Activated T-cell treated with anti-CD3 and anti-CD28 coated beads for 1 hour (primary cell): ENCODE results near the gene THEM5.
"Not testable (repeated sequence)": the region's sequence is repeated elsewhere in the genome, so short reads cannot be mapped to it uniquely, and the experiment has no call there.

Experiments
- DNase-seq: peaks from one replicate; pipeline ENCODE4 v3.0.0-alpha.2; 2020; ENCODE audit warnings: low read depth

Gene THEM5, protein sequence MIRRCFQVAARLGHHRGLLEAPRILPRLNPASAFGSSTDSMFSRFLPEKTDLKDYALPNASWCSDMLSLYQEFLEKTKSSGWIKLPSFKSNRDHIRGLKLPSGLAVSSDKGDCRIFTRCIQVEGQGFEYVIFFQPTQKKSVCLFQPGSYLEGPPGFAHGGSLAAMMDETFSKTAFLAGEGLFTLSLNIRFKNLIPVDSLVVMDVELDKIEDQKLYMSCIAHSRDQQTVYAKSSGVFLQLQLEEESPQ

DNA sequence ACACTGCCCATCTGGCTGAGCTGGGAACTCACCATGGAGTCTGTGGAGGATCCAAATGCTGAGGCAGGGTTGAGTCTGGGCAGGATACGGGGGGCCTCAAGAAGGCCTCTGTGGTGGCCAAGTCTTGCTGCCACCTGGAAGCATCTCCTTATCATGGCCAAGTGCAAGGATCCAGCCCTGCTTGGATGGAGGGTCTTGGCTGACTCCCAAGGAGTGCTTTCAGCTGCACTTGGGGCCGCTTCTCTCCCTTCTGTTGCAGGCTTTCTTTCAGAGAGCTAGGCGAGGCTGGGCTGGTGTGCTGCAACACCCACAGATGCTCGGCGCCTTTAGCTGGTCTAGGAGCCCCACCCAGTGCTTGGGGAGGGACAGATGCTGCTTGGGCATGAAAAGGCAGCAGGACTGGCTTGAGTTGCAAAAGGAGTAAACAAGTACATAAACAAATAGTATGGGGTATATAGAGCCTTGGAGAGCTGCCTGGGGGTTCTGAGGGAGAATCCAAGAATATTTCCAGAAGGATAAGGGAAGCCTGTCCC, at the start of gene THEM5:
Gene THEM5 (minus strand): TSS at position 302 of the 533 bp plus-strand sequence. CDS start 147 bp downstream, at position 155.
- no peak for DNase-seq

DNA sequence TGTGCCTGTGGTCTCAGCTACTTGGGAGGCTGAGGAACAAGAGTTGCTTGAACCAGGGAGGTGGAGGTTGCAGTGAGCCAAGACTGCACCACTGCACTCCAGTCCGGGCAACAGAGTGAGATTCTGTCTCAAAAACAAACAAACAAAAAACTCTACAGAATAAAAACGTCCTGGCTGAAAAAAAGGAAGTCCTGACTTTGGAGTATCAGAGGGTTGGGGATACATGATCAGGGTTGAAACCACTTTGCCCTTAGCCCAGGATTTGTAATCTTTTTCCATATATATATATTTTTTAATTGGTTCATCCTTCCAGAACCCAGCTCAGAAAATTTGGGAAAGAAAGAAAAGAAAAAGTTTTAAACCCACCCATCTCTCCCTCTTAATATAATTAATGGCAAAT, 49.3 kb upstream of the THEM5 start:
- DNase-seq = no peak

DNA sequence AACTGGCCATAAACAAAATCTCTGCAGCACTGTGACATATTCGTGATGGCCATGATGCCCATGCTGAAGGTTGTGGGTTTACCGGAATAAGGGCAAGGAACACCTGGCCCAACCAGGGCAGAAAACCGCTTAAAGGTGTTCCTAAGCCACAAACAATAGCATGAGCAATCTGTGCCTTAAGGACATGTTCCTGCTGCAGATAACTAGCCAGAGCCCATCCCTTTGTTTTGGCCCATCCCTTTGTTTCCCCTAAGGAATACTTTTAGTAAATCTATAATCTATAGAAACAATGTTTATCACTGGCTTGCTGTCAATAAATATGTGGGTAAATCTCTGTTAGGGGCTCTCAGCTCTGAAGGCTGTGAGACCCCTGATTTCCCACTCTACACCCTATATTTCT, 47.3 kb upstream of the THEM5 start:
- DNase-seq = not testable (repeated sequence)

DNA sequence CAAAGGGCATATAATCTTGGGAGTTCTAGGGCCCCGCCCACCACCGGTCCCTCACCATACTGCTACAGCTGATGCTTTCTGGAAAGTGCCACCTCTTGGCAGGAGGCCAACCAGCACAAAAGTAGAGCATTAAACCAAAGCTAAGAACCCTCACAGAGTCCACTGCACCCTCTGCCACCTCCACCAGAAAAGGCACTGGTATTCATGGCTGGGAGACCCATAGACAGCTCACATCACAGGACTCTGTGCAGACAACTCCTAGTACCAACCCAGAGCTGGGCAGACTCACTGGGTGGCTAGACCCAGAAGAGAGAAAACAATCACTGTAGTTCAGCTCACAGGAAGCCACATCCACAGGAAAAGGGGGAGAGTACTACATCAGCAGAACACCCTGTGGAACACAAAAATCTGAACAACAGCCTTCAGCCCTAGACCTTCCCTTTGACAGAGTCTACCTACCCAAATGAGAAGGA, 45.0 kb upstream of the THEM5 start:
- DNase-seq = peak; percentile 46

DNA sequence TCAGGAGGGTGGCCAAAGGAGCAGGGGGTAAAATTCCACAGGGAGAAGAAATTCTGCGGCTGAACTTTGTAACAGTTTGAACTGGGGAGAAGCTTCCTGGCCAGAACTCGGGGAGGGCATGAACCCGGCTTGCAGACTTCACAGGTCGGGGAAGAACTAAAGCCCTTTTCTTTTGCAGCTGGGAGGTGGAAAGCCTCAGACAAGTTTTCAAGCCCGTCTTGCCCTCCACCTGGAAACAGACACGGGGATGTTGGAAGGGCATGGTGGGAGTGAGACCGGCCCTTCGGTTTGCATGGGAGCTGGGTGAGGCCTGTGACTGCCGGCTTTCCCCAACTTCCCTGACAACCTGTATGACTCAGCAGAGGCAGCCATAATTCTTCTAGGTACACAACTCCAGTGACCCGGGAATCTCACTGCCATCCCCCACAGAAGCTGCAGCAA, 44.5 kb upstream of the THEM5 start:
- DNase-seq = no peak

DNA sequence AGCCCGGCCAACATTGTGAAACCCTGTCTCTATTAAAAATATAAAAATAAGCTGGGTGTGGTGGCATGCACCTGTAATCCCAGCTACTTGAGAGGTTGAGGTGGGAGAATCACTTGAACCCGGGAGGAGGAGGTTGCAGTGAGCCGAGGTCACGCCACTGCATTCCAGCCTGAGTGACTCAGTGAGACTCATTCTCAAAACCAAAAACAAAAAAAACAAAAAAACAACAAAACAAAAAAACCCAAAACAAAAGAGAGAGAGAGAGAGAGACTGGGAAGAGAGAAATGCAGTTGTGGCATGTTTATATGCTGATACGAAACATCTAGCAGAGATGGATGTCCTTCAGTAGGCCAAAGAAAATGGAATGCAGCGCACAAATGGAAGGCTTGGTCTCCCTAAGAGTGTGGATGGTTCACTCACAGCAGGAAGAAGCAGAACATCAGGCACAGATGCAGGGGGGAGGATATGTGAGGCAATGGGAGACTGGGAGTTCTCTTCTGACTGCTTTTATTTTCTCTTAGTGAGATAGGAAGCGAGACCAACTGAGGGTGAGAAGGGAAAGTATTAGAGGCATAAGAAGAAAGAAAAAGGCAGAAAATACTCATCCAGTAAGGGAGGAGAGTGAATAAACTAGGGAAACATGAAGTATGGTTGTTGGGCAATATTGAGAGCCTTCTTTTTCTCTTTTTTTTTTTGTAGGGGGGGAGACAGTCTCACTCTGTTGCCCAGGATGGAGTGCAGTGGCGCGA, 39.8 kb upstream of the THEM5 start:
- no peak for DNase-seq

DNA sequence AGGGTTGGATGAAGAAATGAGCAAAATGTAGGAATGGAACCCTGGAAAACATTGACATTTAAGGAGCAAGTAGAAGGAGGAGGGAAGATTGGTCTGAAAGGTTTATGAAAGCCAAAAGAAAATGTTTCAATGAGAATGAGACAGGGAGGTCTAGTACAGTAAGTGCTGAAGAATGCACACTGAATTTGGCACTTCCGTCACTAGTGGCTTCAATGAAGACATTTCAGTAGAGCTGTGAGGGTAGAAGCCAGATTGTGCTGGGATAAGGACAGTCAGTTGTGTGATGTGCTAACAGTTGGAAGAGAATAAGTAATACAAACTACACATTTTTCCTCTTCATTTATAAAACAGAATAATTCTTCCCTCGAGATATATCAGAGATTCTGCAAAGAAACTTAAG, 38.7 kb upstream of the THEM5 start:
- DNase-seq = no peak

DNA sequence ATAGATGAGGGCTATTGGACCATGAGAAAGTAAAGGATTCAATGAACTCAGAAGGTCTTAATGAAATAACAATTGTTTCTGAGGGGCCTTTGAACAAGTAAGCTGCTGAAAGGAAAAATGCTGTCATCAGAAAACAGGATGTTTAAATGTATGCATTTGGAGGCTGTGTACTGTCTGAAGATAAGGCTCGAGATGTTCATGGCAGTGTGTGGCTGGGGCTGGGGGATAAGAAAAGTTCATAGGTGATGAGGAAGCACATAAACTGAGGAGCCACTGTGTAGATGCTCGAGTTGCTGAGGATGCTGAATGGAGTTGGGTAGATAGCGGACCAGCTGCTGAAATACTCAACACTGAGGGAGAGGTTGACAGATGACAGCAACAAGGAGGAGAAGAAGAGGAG, 38.0 kb upstream of the THEM5 start:
- no peak for DNase-seq

DNA sequence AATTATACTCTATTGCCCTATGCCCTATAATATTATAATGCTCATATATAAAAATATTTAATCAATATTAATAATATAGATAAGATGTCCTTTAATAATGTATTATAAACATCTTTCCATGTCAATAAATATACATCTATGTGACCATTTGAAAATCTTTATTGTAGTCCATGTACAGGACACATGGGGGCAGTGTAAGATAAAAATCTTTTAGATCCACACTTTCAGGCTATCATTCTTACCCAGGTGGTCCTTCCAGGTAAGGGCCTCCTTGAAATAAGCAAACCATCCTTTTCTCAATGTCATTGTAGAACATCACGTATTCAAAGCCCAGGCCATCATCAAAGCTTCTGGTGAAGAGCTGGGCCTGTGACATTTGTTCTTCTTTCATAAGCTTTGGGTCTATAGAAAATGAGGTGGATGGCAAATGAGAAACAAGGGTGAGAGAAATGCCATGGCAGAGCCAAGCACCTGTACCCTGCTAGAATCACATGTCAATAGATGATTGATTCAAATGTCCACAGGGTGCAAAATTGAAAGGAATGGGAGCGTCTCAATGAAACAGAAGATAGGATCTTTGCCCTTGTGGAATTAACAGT, 35.6 kb upstream of the THEM5 start:
- DNase-seq = no peak

DNA sequence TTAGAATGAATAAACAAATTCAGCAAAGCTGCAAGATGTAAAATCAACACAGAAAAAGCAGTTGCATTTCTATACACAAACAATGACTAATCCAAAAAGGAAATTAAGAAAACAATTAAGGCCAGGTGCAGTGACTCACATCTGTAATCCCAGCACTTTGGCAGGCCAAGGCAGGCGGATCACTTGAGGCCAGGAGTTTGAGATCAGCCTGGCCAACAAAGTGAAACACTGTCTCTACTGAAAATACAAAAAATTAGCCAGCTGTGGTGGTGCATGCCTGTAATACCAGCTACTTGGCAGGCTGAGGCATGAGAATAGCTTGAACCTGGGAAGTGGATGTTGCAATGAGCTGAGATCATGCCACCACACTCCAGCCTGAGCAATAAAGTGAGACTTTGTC, 33.5 kb upstream of the THEM5 start:
- no peak for DNase-seq

DNA sequence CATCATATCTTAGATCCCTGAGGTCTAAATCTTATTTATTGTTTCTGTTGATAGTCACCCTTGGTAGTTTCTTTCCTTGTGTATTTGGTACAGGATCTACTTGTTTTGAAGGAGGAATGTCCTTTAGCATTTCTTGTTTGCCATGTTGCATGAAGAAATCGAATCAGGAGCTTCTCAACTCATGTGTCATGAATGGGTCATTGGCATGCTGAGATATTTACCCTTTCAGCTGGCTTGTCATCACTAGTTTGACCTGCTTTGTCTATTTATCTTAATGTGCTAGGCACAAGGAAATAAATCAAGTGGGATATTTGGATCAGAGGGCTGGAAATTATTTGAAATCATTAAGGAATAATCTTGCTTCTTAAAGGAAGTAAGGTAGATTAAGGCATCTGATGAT, 32.0 kb upstream of the THEM5 start:
- no peak for DNase-seq

DNA sequence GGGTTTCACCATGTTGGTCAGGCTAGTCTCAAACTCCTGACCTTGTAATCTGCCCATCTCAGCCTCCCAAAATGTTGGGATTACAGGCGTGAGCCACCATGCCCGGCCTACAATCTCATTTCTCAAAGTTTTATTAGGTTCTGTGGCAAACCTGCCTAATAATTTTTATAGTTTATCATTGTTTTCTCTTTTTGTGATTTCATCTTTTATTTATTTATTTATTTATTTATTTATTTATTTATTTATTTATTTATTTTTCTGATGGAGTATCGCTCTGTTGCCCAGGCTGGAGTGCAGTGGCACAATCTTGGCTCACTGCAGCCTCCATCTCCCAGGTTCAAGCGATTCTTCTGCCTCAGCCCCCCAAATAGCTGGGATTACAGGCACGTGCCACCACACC, 31.4 kb upstream of the THEM5 start:
- not testable (repeated sequence) for DNase-seq

DNA sequence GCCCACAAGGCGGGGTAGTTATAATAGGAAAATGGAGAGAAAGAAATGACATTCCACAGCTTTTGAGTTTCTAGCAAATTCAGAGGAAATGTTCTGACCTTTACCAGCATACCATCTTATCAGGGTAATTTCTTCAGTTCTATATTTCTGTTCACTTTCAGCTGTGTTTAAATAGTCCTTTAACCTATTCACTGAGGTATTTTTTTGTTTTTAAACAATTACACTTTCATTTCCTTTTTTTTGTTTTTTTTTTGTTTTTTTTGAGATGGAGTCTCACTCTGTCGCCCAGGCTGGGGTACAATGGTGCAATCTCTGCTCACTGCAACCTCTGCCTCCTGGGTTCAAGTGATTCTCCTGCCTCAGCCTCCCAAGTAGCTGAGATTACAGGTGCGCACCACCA, 30.9 kb upstream of the THEM5 start:
- not testable (repeated sequence) for DNase-seq

DNA sequence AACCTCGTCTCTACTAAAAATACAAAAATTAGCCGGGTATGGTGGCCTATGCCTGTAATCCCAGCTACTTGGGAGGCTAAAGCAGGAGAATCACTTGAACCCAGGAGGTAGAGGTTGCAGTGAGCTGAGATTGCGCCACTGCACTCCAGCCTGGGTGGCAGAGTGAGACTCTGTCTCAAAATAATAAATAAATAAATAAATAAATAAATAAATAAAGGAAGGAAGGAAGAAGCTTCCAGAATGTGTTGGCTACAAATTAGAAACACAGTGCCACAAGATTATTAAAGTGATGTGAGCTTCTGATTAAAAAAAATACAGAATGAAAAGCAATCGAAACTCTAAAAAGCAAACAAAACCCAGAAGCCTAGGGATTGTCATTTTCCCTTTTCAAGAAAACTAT, 30.4 kb upstream of the THEM5 start:
- DNase-seq = not testable (repeated sequence)

DNA sequence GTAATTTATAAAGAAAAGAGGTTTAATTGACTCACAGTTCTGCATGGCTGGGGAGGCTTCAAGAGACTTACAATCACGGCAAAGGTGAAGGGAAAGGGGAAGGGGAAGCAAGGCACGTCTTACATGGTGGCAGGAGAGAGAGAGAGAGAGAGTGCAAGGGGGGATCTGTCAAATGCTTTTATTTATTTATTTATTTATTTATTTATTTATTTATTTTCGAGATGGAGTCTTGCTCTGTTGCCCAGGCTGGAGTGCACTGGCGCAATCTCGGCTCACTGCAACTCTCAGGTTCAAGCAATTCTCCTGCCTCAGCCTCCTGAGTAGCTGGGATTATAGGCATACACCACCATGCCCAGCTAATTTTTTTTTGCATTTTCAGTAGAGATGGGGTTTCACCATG, 29.4 kb upstream of the THEM5 start:
- not testable (repeated sequence) for DNase-seq

DNA sequence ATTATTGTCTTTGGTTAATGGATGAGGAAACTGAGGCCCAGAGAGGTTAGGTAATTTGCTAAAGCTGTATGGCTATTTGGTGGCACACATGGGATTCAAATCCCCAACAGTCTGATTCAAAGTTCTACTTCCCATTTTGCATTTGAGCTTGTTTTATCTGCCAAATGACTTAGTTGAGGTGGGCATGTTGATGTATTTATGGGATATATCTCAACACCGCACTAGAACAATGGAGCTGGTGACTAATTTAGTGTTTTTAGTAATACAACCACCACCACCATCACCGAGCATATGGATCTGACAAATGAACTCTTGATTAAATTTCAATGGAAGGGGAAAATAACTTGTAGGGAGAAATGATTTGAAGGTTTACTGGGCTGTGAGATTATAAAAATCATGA, 29.0 kb upstream of the THEM5 start:
- no peak for DNase-seq

DNA sequence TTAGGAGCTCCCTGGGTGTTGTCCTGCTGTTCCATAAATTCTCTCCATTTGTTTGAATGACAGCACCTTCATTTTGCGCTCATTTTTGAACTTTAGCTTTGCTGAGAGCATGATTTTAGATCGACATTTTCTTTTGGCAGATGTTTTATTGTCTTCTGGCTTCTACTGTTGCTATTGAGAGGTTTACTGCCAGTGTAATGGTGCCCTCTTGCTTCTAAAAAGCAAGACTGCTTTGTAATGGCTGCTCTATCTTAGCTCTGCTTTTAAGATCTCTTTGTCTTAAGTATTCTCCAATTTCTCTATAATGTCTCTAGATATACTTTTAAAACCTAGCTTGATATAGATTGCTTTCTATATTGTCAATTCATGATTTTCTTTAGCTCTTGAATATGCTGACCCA, 28.0 kb upstream of the THEM5 start:
- DNase-seq = no peak

DNA sequence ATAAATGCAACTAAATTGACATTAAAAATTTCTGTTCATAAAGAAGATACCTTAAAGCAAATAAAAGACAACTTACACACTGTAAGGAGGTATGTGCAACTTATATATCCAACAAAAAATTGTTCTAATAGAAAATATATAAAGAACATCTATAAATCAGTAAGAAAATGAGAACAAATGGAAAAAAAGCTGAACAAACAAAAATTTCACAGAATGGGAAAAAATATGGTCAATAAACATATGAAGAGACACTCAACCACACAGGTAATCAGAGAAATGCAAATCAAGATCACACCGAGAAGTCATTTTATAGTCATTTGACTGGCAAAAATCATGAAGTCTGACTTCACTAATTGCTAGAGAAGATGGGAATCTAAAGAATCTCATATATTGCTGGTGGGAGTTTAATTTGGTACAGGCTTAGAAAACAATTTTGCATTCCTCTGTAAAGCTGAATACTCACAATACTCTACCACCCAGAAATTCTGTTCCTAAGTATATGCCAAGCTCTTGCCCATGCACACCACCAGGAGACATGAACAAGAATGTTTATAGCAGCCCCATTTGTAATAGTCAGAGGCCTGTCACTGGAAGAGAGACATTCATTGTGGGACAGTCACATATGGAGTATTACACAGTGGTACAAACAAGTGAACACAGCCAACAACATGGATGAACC, 22.0 kb upstream of the THEM5 start:
- no peak for DNase-seq

DNA sequence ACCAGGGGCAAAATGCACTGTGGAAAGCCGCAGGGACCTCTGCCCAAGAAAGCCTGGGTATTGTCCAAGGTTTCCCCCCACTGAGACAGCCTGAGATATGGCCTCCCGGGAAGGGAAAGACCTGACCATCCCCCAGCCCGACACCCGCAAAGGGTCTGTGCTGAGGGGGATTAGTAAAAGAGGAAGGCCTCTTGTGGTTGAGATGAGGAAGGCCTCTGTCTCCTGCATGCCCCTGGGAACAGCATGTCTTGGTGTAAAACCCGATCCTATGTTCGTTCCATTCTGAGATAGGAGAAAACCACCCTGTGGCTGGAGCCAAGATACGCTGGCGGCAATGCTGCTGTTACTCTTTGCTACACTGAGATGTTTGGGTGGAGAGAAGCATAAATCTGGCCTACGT, 19.3 kb upstream of the THEM5 start:
- not testable (repeated sequence) for DNase-seq

DNA sequence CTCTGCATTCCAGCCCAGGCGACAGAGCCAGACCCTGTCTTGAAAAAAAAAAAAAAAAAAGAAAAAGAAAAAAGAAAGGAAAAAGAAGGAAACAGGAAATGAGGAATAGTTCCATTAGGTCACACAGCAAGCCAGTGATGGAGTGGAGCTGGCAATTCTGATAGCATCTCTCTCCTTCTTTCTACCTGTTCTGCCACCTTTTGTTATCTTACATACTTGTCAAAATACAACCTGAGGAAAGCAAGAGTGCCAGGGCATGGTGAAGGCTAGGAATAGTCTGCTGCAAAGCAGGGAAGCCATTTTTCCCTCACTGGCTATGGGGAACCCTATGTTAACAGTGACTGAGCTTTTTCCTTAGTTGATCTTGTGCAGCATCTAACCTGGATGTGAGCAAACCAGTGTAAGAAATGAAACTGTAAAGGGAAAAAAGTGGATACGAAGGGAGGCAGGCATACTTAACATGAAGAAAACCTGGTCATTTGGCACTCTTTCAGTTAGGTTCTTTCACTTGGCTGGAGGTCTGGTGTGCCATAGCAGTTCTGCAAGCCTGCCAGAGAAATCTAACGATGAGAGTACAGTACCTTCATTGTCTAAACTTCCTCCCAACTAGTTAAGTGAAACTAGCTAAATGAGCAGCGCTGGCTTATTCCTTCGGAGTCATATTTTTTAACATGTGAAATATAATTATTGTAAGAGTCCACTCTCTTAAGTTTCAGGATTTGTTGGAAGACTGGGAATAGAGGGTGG, 17.9 kb upstream of the THEM5 start:
- no peak for DNase-seq

DNA sequence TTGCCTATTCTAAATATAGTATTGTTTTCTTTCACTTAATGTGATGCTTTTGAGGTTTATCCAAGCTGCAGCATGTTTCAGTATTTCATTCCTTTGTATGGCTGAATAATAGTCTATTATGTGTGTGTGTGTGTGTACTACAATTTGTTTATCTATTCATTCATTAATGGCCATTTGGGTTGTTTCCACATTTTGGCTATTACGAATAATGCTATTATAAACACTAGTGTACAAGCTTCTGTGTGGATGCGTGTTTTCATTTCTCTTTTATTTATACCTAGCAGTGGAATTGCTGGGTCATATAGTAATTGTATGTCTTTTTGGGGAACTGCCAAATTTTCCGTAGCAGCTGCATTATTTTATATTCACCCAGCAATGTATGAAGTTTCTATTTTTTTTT, 15.0 kb upstream of the THEM5 start:
- DNase-seq = no peak
